ENCODE measurements around the gene ELOVL1.

GRCh38 chr1:43363935-43364525 is 3.8 kb downstream of the ELOVL1 start:
- TF ChIP-seq JUND (IDR thresholded peaks at IDR 0.05) (no peak), YY1 (IDR thresholded peaks at IDR 0.05; ENCODE audit: extremely low read depth, insufficient replicate concordance, low read depth, low read length) (no peak), POLR2AphosphoS5 (IDR thresholded peaks at IDR 0.05; ENCODE audit: low read depth, low read length) (no peak; the same call in 1 of the 2 replicates), CTCF (IDR thresholded peaks at IDR 0.05 in 2 of 3, conservative IDR thresholded peaks at IDR 0.05 in 1 of 3; ENCODE audit: borderline replicate concordance in 1 of 3, insufficient read depth in 1 of 3, low read depth in 2 of 3, low read length in 2 of 3) (no peak), MAX (IDR thresholded peaks at IDR 0.05) (no peak), POLR2A (IDR thresholded peaks at IDR 0.05; ENCODE audit: borderline replicate concordance, extremely low read depth, insufficient read depth, insufficient read length) (no peak), SIN3A (IDR thresholded peaks at IDR 0.05; ENCODE audit: low read depth) (no peak), ZNF274 (IDR thresholded peaks at IDR 0.05; ENCODE audit: low read depth, low read length) (no peak), RAD21 (IDR thresholded peaks at IDR 0.05; ENCODE audit: low read depth) (no peak), TCF7L2 (IDR thresholded peaks at IDR 0.05; ENCODE audit: borderline replicate concordance, extremely low read depth, insufficient read depth, insufficient read length) (no peak), SRF (IDR thresholded peaks at IDR 0.05; ENCODE audit: low read depth) (no peak), EZH2phosphoT487 (IDR thresholded peaks at IDR 0.05; ENCODE audit: borderline replicate concordance) (no peak), EZH2 (IDR thresholded peaks at IDR 0.05) (no peak), ZFX (IDR thresholded peaks at IDR 0.05) (no peak)
